Fibroblast of mammary gland (primary cell): ENCODE measurements around the gene CFAP221.

ENCODE experiments used
- DNase-seq: peaks from one replicate; pipeline ENCODE4 v3.0.0-alpha.2; 2010; ENCODE audit warnings: low read depth
- H3K4me3 ChIP-seq: 2 replicates; pipeline ENCODE4 v1.5.1; 2011; ENCODE audit warnings: low read depth, mild to moderate bottlenecking, low read length, moderate library complexity; ENCODE audit not compliant: control insufficient read depth
- TF ChIP-seq, protein P1 (sequence below): conservative IDR thresholded peaks from 2 replicates; pipeline ENCODE4 v1.5.1; 2011; ENCODE audit warnings: low read depth, low read length, inconsistent platforms; ENCODE audit not compliant: control insufficient read depth, insufficient read depth

Gene CFAP221

GRCh38 chr2:119579424-119580295 lies 35.4 kb downstream of the CFAP221 start:
- no peak overlapping the region for H3K4me3 ChIP-seq
- TF ChIP-seq, protein P1, sequence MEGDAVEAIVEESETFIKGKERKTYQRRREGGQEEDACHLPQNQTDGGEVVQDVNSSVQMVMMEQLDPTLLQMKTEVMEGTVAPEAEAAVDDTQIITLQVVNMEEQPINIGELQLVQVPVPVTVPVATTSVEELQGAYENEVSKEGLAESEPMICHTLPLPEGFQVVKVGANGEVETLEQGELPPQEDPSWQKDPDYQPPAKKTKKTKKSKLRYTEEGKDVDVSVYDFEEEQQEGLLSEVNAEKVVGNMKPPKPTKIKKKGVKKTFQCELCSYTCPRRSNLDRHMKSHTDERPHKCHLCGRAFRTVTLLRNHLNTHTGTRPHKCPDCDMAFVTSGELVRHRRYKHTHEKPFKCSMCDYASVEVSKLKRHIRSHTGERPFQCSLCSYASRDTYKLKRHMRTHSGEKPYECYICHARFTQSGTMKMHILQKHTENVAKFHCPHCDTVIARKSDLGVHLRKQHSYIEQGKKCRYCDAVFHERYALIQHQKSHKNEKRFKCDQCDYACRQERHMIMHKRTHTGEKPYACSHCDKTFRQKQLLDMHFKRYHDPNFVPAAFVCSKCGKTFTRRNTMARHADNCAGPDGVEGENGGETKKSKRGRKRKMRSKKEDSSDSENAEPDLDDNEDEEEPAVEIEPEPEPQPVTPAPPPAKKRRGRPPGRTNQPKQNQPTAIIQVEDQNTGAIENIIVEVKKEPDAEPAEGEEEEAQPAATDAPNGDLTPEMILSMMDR = no peak
- DNase-seq = no peak

DNA sequence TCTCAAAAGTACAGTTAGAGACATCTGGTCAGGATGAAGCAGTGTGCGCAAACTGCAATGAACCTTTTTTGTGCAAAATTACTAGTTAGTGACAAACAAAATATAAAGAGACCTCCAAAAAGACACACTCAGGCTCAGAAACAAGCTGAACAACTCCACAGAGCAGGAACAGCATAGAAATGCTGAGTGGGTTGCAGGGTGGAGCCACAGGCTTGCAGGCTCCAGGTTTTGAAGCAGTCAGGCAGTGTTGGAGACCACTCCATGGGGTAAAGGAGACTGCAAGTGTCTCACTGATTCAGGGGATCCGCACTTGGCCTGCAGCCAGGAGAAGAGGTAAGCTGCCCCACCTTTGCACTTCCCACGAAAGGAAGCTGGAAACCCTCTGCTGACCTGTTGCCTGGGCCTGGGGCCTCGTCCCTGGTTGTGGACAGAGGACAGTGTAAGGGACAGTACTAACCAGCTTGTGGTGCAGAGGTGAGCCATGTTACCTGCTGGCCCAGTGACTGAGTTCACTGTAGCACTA lies 36.4 kb downstream of the CFAP221 start:
- H3K4me3 ChIP-seq = no peak overlapping the region

DNA sequence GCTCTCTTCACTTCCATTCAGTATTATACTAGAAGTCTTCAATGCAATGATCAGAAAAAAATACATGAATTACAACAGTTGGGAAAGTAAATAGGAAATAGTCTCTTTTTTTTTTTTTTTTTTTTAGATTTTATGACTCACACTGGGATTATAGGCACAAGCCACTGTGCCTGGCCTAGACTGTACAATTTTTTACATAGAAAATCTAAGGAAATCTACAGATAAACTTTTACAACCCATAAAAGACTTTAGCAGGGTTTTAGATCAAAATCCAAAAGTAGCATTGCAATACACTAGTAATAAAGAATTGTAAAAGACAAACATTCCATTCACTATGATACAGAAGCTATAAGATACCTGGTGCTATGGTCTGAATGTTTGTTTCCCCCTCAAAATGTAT lies 39.0 kb downstream of the CFAP221 start:
- no peak for DNase-seq
- no peak overlapping the region for H3K4me3 ChIP-seq
- TF ChIP-seq, protein P1 = no peak

More for the DNA sequence above, 36.4 kb downstream of the CFAP221 start:
- TF ChIP-seq, protein P1 = no peak
- DNase-seq = no peak

- TF ChIP-seq, protein P1 = no peak
- H3K4me3 ChIP-seq = no peak overlapping the region
- no peak for DNase-seq
Measured at GRCh38 chr2:119584469-119584868, 40.2 kb downstream of the CFAP221 start.

GRCh38 chr2:119586085-119586484 lies 41.8 kb downstream of the CFAP221 start:
- no peak for DNase-seq
- TF ChIP-seq, protein P1 = no peak
- H3K4me3 ChIP-seq = no peak overlapping the region

DNA sequence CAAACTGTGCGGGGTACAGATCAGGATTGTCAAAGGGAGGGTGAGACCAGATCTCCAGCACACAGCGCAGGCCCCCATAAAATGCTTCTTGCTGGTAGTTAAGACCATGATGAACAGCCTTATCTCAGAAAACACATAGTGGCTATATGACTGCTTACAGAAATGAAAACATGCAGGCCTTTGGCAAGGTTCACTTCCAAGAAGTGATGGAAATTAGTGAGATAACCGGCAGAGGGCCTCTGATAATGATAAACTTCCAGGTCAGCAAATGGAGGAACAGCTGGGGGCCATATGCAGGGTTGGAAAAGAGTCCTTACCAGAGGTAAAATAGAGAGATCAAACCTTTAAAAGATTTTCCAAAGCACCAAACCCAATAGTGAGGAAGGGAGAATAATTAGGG lies 46.6 kb downstream of the CFAP221 start:
- no peak overlapping the region for H3K4me3 ChIP-seq
- TF ChIP-seq, protein P1 = no peak
- no peak for DNase-seq
